Nephron (organoid): ENCODE results near the gene CEP126.

Experiments
- H3K27ac Mint-ChIP-seq, 3 experiments: 2 replicates each; pipeline ENCODE4 v1.8.0; 2020; ENCODE audit warnings: mixed read lengths in 3 of 3, mild to moderate bottlenecking in 2 of 3, moderate library complexity in 1 of 3
- H3K27me3 Mint-ChIP-seq: 2 replicates; pipeline ENCODE4 v1.8.0; 2021; ENCODE audit warnings: low read depth, mild to moderate bottlenecking, moderate library complexity, mixed read lengths
- H3K36me3 Mint-ChIP-seq: 2 replicates; pipeline ENCODE4 v1.8.0; 2020; ENCODE audit warnings: low read depth, mixed read lengths
- H3K4me1 Mint-ChIP-seq: 2 replicates; pipeline ENCODE4 v1.8.0; 2020; ENCODE audit warnings: mixed read lengths
- H3K4me3 Mint-ChIP-seq, 3 experiments: 2 replicates each; pipeline ENCODE4 v1.8.0; 2020; ENCODE audit warnings: mild to moderate bottlenecking in 3 of 3, mixed read lengths in 3 of 3, moderate library complexity in 2 of 3
- H3K9me3 Mint-ChIP-seq: 2 replicates; pipeline ENCODE4 v1.8.0; 2020; ENCODE audit warnings: mixed read lengths
- CTCF ChIP-seq, 3 experiments: fragments of 200-600 bp; sonication (generic); IDR thresholded peaks; one replicate each; pipeline ENCODE4 v1.5.0; 2021; ENCODE audit warnings: antibody characterized with exemption in 3 of 3; ENCODE audit not compliant: unreplicated experiment in 3 of 3

CEP126 gene

GRCh38 chr11:102017026-102017425 lies 102.2 kb downstream of the CEP126 start:
- H3K9me3 Mint-ChIP-seq, result peaks cover 2% of the 10 kb centered on the region
- H3K4me3 Mint-ChIP-seq, result no peak overlapping the region
- peak overlapping the region in 2 of 3 experiments; percentile 16 to 21 for H3K27ac Mint-ChIP-seq
- H3K4me1 Mint-ChIP-seq, result peaks cover 5% of the 10 kb centered on the region
- H3K36me3 Mint-ChIP-seq, result no peaks in the 10 kb centered on the region
- H3K27me3 Mint-ChIP-seq, result no peaks in the 10 kb centered on the region
- TF ChIP-seq CTCF (IDR thresholded peaks at IDR 0.05; ENCODE audit: unreplicated experiment in 3 of 3), result no peak

DNA sequence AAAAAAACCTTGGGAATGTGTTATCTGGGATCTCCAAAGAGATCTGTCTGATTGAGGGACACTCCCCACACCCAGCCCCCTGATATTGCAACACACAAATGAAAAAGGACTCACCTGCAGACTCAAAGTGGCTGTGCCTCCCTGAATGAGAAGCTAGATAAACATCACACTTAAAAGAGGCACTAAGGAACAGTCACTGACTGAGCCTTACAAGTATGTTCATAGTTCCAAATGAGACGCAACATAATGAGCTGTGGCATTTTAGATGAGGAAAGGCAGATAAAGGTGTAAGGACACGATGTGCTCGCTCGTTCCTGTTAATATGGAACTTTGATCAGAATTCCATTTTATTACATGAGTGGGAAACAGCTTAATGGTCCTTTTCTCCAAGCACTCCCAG lies 111.4 kb downstream of the CEP126 start:
- Mint-ChIP-seq H3K4me3 (no peak overlapping the region), H3K27ac (no peak overlapping the region), H3K9me3 (no peaks in the 10 kb centered on the region), H3K27me3 (no peaks in the 10 kb centered on the region), H3K36me3 (no peaks in the 10 kb centered on the region), H3K4me1 (no peaks in the 10 kb centered on the region)
- no peak for TF ChIP-seq CTCF (IDR thresholded peaks at IDR 0.05; ENCODE audit: unreplicated experiment in 3 of 3)

DNA sequence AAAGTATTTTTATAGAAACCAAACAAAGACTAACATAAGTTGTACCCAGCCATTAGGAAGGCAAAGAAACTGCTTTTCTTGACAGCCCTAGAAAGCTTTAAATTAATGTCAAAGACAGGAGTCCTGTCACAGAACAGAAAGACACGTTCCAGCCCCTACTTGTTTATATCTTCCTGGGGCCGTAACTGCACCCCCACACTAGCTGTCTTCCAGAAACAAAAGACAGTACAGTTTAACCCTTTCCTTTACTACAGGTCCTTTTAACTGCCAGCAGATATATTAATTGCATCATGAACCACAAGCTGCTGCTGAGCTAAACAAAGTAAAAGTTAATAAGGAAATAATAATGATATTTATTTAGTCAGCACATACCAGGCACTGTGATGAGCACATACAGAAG lies 112.1 kb downstream of the CEP126 start:
- H3K9me3 Mint-ChIP-seq, result no peaks in the 10 kb centered on the region
- no peaks in the 10 kb centered on the region for H3K36me3 Mint-ChIP-seq
- H3K27me3 Mint-ChIP-seq, result no peaks in the 10 kb centered on the region
- no peak for TF ChIP-seq CTCF (IDR thresholded peaks at IDR 0.05; ENCODE audit: unreplicated experiment in 3 of 3)
- H3K4me3 Mint-ChIP-seq, result no peak overlapping the region
- no peaks in the 10 kb centered on the region for H3K4me1 Mint-ChIP-seq
- no peak overlapping the region for H3K27ac Mint-ChIP-seq

DNA sequence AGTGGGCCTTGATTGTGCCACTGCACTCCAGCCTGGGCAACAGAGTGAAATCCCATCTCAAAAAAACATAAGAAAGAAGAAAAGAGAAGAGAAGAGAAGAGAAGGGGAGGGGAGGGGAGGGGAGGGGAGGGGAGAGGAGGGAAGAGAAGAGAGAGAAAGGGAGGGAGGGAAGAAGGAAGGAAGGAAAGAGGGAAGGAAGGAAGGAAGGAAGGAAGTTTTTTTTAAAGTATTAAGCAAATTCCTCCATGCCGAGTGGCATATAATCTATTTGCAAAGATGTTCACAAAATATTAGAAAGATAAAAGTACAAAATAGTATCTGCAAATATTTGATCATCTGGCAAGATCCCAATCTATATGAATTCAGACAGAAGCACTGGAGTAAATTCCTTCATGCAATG lies 121.9 kb downstream of the CEP126 start:
- Mint-ChIP-seq H3K9me3 (peaks cover 19% of the 10 kb centered on the region), H3K27me3 (no peaks in the 10 kb centered on the region), H3K36me3 (no peaks in the 10 kb centered on the region), H3K4me1 (no peaks in the 10 kb centered on the region), H3K27ac (no peak overlapping the region), H3K4me3 (no peak overlapping the region)
- TF ChIP-seq CTCF (IDR thresholded peaks at IDR 0.05; ENCODE audit: unreplicated experiment in 3 of 3), result no peak

DNA sequence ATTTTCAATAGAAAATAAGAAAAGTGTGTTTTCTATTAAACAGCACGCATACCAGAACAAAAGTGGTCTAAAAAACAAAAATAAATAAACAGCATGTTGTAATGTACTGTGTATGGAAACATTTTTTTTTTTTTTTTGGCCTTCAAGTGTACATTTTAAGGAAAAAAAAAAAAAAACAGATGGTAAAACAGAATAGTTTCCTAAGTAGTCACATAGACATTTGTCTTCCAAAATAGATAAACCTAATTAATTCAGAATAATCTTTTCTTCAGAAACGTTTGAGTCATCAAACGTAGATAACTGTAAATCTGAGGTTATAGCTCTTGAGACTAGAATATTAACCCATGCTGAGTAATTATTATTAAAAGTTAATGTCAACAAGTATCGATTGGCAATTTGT lies 132.0 kb downstream of the CEP126 start:
- peaks cover 10% of the 10 kb centered on the region for H3K4me1 Mint-ChIP-seq
- no peaks in the 10 kb centered on the region for H3K27me3 Mint-ChIP-seq
- H3K4me3 Mint-ChIP-seq, result peak overlapping the region; percentile 83 to 89 (median 85)
- no peak overlapping the region for H3K27ac Mint-ChIP-seq
- H3K36me3 Mint-ChIP-seq, result no peaks in the 10 kb centered on the region
- peaks cover 4% of the 10 kb centered on the region for H3K9me3 Mint-ChIP-seq
- no peak for TF ChIP-seq CTCF (IDR thresholded peaks at IDR 0.05; ENCODE audit: unreplicated experiment in 3 of 3)

- Mint-ChIP-seq H3K27me3 (no peaks in the 10 kb centered on the region), H3K9me3 (peaks cover 4% of the 10 kb centered on the region), H3K4me1 (peaks cover 10% of the 10 kb centered on the region), H3K27ac (peak within 1 kb of the TSS in 2 of 3 experiments; percentile 34 to 52), H3K36me3 (no peaks in the 10 kb centered on the region), H3K4me3 (peak within 1 kb of the TSS; percentile 83 to 89 (median 85))
- no peak for TF ChIP-seq CTCF (IDR thresholded peaks at IDR 0.05; ENCODE audit: unreplicated experiment in 3 of 3)
Measured at GRCh38 chr11:102047305-102047924, 132.6 kb downstream of the CEP126 start, which contains the start of gene CFAP300. Gene CFAP300, plus strand, starts transcription at chr11:102047437. Its CDS starts 34 bp downstream, at chr11:102047471.
